HL-60 (cell line): Measurements from ENCODE around the gene CSNK1G1.

ENCODE experiments used
- POLR2AphosphoS5 ChIP-seq: IDR thresholded peaks from 2 replicates; pipeline ENCODE4 v1.6.1; 2012; ENCODE audit warnings: low read depth
- TF ChIP-seq, protein P1 (sequence below): IDR thresholded peaks from one replicate; pipeline ENCODE4 v1.5.1; 2011; ENCODE audit warnings: low read length, control low read depth, inconsistent platforms; ENCODE audit not compliant: insufficient read depth

DNA sequence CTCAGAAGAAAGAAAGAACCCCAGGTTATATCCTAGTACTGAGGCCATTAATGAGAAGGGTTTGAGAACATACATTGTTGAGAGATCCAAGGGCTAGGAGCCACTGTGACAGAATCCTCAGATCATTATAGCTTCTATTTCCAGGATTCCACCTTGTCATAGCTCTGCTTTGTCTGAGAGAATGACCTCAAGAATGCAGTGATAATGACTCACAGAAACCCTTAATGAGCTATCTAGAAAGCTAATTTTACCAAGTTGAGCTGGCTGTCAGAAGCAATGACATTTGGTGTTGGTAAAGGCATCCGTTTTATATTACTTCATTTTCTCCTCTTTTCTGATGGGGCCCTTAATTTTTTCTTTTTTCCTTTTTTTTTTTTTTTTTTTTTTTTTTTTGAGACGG is 42.6 kb upstream of the CSNK1G1 start:
- no peak for TF ChIP-seq POLR2AphosphoS5
- TF ChIP-seq, protein P1, sequence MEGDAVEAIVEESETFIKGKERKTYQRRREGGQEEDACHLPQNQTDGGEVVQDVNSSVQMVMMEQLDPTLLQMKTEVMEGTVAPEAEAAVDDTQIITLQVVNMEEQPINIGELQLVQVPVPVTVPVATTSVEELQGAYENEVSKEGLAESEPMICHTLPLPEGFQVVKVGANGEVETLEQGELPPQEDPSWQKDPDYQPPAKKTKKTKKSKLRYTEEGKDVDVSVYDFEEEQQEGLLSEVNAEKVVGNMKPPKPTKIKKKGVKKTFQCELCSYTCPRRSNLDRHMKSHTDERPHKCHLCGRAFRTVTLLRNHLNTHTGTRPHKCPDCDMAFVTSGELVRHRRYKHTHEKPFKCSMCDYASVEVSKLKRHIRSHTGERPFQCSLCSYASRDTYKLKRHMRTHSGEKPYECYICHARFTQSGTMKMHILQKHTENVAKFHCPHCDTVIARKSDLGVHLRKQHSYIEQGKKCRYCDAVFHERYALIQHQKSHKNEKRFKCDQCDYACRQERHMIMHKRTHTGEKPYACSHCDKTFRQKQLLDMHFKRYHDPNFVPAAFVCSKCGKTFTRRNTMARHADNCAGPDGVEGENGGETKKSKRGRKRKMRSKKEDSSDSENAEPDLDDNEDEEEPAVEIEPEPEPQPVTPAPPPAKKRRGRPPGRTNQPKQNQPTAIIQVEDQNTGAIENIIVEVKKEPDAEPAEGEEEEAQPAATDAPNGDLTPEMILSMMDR: no peak
